ENCODE measurements around the gene NACC1.
A peak's percentile ranks its signal among the peaks of the same experiment; 100 is the strongest.
"Not testable (repeated sequence)": the region's sequence is repeated elsewhere in the genome, so short reads cannot be mapped to it uniquely, and the experiment has no call there.

The NACC1 gene

GRCh38 chr19:13166151-13166550, 48.1 kb downstream of the NACC1 start:
- DNase-seq: not testable (repeated sequence)

DNA sequence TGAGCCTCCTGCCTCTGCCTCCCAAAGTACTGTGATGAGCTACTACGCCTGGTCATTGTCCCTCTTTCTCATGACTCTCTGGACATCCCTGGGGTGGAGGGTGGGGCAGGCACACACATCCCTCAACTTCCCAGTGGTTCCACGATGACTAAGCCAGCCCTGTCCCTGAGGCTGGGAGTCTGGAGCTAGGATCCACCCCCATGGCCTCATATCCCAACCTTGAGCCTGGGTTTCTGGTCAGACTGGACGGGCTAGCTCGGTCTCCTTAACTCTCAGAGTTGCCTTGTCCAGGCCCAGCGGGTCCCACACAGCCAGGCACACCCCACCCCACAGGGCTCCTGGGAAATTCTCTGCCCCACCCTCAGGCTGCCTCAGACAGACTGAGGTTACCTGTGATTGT, 51.7 kb downstream of the NACC1 start:
- no peak for DNase-seq

DNA sequence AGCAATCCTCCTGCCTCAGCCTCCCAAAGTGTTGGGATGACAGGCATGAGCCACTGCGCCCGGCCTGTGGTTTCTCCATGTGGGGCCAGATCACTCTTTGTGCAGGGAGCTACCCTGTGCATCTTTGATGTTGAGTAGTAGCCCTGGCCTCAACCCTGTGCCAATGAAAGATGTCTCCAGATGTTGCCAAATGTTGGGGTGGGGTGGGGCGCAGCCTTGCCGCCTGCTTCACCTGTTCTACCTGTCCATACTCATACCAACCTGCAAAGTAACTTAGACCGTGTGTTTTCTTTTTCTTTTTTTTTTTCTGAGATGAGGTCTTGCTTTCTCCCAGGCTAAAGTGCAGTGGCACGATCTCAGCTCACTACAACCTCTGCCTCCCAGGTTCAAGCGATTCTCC, 53.1 kb downstream of the NACC1 start:
- DNase-seq: no peak

DNA sequence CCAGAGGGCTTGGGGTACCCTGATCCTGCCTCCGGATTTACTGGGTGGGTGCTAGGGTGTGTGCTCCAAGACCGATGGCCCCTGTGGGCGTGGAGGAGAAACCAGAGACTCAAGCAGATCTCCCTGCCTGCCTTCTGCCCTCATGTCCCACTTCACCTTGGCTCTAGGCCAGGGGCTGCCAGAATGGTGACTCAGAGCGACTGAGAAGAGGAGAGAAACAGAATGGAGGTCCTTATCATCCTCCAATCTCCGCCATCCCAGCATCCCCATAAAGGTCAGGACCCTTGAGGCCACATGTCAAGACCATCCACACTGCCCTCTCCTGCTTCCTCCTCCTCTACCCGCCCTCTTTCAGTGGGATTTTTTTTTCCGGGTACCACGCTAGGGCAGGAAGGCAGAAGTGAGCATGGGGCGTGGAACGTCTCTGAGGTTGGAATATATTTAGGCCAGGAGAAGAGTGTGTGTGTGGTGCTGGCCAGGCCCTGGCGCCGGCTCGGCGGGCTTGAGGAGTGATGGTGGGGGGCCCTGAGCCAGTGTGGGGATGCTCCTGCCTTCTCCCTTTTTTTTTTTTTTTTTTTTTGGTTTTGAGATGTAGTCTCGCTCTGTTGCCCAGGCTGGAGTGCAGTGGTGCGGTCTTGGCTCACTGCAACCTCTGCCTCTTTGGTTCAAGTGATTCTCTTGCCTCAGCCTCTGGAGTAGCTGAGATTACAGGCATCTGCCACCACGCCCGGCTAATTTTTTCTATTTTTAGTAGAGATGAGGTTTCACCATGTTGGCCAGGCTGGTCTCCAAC, 54.5 kb downstream of the NACC1 start:
- peak; percentile 79 for DNase-seq

DNA sequence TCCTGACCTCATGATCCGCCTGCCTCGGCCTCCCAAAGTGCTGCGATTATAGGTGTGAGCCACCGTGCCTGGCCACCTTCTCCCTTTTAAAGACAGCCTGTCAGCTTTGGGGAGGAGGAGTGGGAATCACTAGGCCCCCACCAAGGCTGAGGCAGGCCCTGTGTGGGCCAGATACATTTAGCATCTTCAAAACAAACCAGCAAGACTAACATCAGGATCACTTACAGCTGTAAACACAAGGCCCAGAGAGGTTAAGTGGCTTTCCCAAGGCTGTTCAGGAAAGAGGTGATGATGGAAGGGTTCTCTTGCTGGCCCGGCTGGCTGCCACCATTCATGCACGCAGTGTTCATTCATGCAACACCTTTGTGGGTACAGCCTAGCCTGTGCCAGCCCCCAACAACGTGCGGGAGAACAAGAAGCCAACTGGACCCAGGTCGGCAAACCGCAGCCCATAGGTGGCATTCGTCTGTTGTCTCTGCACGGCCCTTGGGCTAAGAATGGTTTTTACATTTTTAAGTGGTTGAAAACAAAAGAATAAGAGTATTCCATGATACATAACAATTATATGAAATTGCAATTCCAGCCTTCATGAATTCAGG, 55.2 kb downstream of the NACC1 start:
- no peak for DNase-seq

GRCh38 chr19:13176345-13176744, 58.3 kb downstream of the NACC1 start:
- DNase-seq: no peak

DNA sequence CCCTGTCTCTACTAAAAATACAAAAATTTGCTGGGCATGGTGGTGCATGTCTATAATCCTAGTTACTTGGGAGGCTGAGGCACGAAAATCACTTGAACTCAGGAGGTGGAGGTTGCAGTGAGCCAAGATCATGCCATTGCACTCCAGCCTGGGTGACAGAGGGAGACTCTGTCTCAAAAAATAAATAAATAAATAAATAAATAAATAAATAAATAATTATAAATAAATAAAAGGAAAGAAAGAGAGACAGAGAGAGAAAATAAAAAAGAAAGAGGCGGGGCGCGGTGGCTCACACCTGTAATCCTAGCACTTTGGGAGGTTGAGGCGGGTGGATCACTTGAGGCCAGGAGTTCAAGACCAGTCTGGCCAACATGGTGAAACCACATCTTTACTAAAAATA, 59.5 kb downstream of the NACC1 start:
- DNase-seq: not testable (repeated sequence)

- DNase-seq: not testable (repeated sequence)
These were observed 60.2 kb downstream of the NACC1 start for GRCh38 chr19:13178291-13178690.

GRCh38 chr19:13181747-13182388, 63.8 kb downstream of the NACC1 start:
- peak; percentile 51 for DNase-seq

DNA sequence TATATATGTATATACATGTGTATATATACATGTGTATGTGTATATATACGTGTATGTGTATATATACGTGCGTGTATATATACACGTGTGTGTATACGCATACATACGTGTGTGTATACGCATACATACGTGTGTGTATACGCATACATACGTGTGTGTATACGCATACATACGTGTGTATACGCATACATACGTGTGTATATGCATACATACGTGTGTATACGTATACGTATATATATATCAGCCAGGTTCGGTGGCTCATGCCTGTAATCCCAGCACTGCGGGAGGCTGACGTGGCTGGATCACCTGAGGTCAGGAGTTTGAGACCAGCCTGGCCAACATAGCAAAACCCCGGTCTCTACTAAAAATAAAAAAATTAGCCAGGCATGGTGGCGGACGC, 66.9 kb downstream of the NACC1 start:
- not testable (repeated sequence) for DNase-seq

- not testable (repeated sequence) for DNase-seq
These were observed 67.9 kb downstream of the NACC1 start for GRCh38 chr19:13185763-13186657.

GRCh38 chr19:13186688-13187087, 68.6 kb downstream of the NACC1 start:
- DNase-seq: not testable (repeated sequence)

- no peak for DNase-seq
These were observed 69.4 kb downstream of the NACC1 start for GRCh38 chr19:13187419-13187818.

- no peak for DNase-seq
These were observed 71.5 kb downstream of the NACC1 start for GRCh38 chr19:13189600-13189999.

Data from CD4-positive, alpha-beta T cell treated with Interleukin-12 subunit alpha and Interleukin-12 subunit beta, for 1 hour (primary cell).